Liver (tissue), 9 donors: ENCODE measurements around the gene SRRD. TPM values are rescaled to one million over a fixed set of nuclear protein-coding genes. Genes with fewer than 3 reads are reported as not detected.
A peak's percentile ranks its signal among the peaks of the same experiment; 100 is the strongest.

ENCODE experiments used
- DNase-seq: peaks from one replicate; pipeline ENCODE4 v3.0.0-alpha.2; 2017; ENCODE audit warnings: low spot score
- H3K27ac ChIP-seq, 2 donors: one replicate each; pipeline ENCODE4 v1.7.0; 2013; ENCODE audit warnings: inconsistent platforms in 2 of 2, low read length in 2 of 2, control low read depth in 1 of 2, low read depth in 1 of 2, mild to moderate bottlenecking in 1 of 2
- H3K27me3 ChIP-seq, 4 donors: one replicate each; pipeline versions ENCODE4 v1.6.1 to v1.7.0; 2013; ENCODE audit warnings: low read length in 3 of 4, inconsistent platforms in 1 of 4, mild to moderate bottlenecking in 1 of 4, moderate library complexity in 1 of 4; ENCODE audit not compliant: control insufficient read depth in 4 of 4, insufficient read depth in 4 of 4
- H3K36me3 ChIP-seq, 4 donors: one replicate each; pipeline versions ENCODE4 v1.6.1 to v1.7.0; 2013; ENCODE audit warnings: low read length in 3 of 4, mild to moderate bottlenecking in 3 of 4, low read depth in 1 of 4, moderate library complexity in 1 of 4; ENCODE audit not compliant: control insufficient read depth in 4 of 4, insufficient read depth in 3 of 4
- H3K4me1 ChIP-seq, 4 donors: one replicate each; pipeline versions ENCODE4 v1.6.1 to v1.7.0; 2013; ENCODE audit warnings: low read length in 3 of 4, mild to moderate bottlenecking in 3 of 4, moderate library complexity in 1 of 4; ENCODE audit not compliant: control insufficient read depth in 4 of 4, insufficient read depth in 4 of 4
- H3K4me3 ChIP-seq, 3 donors: one replicate each; pipeline versions ENCODE4 v1.6.1 to v1.7.0; 2013; ENCODE audit warnings: low read length in 3 of 3, control low read depth in 1 of 3, low read depth in 1 of 3, mild to moderate bottlenecking in 1 of 3
- H3K9ac ChIP-seq, 2 donors: one replicate each; pipeline ENCODE4 v1.7.0; 2013; ENCODE audit warnings: low read length in 2 of 2, mild to moderate bottlenecking in 2 of 2, moderate library complexity in 2 of 2, control low read depth in 1 of 2, low read depth in 1 of 2
- H3K9me3 ChIP-seq, 4 donors: one replicate each; pipeline versions ENCODE4 v1.6.1 to v1.7.0; 2013; ENCODE audit warnings: low read length in 3 of 4; ENCODE audit not compliant: control insufficient read depth in 4 of 4
- EGR1 ChIP-seq, 2 donors: IDR thresholded peaks; 2 replicates each; pipeline ENCODE4 v1.6.1; 2016 to 2018; ENCODE audit warnings: antibody characterized with exemption in 2 of 2, low read depth in 2 of 2
- FOXA1 ChIP-seq: IDR thresholded peaks from 2 replicates; pipeline ENCODE4 v1.6.1; 2016; ENCODE audit warnings: antibody characterized with exemption
- FOXA2 ChIP-seq: IDR thresholded peaks from 2 replicates; pipeline ENCODE4 v1.6.1; 2016; ENCODE audit warnings: antibody characterized with exemption
- GABPA ChIP-seq, 2 donors: IDR thresholded peaks in 1 of 2; conservative IDR thresholded peaks in 1 of 2; 2 replicates each; pipeline ENCODE4 v1.6.1; 2016; ENCODE audit warnings: antibody characterized with exemption in 2 of 2, mild to moderate bottlenecking in 1 of 2, moderate library complexity in 1 of 2
- HNF4A ChIP-seq, 2 donors: conservative IDR thresholded peaks; 2 replicates each; pipeline ENCODE4 v1.6.1; 2016; ENCODE audit warnings: antibody characterized with exemption in 2 of 2, mild to moderate bottlenecking in 2 of 2
- HNF4G ChIP-seq: IDR thresholded peaks from 2 replicates; pipeline ENCODE4 v1.6.1; 2016; ENCODE audit warnings: antibody characterized with exemption
- JUND ChIP-seq, 2 donors: IDR thresholded peaks; 2 replicates each; pipeline ENCODE4 v1.6.1; 2016; ENCODE audit warnings: antibody characterized with exemption in 2 of 2
- RAD21 ChIP-seq, 2 donors: IDR thresholded peaks; 2 replicates each; pipeline ENCODE4 v1.6.1; 2016; ENCODE audit warnings: antibody characterized with exemption in 2 of 2, mild to moderate bottlenecking in 2 of 2
- RXRA ChIP-seq, 2 donors: IDR thresholded peaks; 2 replicates each; pipeline ENCODE4 v1.6.1; 2017 to 2018; ENCODE audit warnings: antibody characterized with exemption in 2 of 2, mild to moderate bottlenecking in 1 of 2
- WGBS: extraction: QIAGEN DNeasy Blood & Tissue Kit; methylation state at CpG from one replicate; pipeline ENCODE4 v1.1.7; 2013; 5-methylcytosine and 5-hydroxymethylcytosine counted together
- polyA plus RNA-seq, 2 donors: library from polyadenylated mRNA; stranded (reverse) in 1 of 2; unstranded in 1 of 2; fragments of 200-250 nt in 1 of 2; fragments of >200 nt in 1 of 2; fragmentation: Nextera tagmentation in 1 of 2; extraction: Ambion mirVana in 1 of 2; gene quantifications; one replicate each; pipeline versions ENCODE4 v1.2.1 to v1.2.3, GENCODE V29; 2013 to 2015
- total RNA-seq, 2 donors: library from RNA; depleted of rRNA; stranded (reverse); fragments of >200 nt; gene quantifications; one replicate each; pipeline ENCODE4 v1.2.3, GENCODE V29; 2014
- TF ChIP-seq, protein P1 (sequence below): IDR thresholded peaks from 2 replicates; pipeline ENCODE4 v1.6.1; 2016; ENCODE audit warnings: antibody characterized with exemption
- TF ChIP-seq, protein P2 (sequence below): IDR thresholded peaks from 2 replicates; pipeline ENCODE4 v1.6.1; 2016; ENCODE audit warnings: antibody characterized with exemption, mild to moderate bottlenecking
- TF ChIP-seq, protein P3 (sequence below): fragments of 150-350 bp; IDR thresholded peaks from 2 replicates; pipeline ENCODE4 v1.5.1; 2017; ENCODE audit warnings: improper control_type of control experiment, low read depth, low read length; ENCODE audit not compliant: missing input control
- TF ChIP-seq, protein P4 (sequence below): IDR thresholded peaks from 2 replicates; pipeline ENCODE4 v1.6.1; 2016; ENCODE audit warnings: antibody characterized with exemption
- donor health status: healthy.
- donor health status: healthy.
- donor health status: healthy.
- donor health status: healthy.
- donor health status: healthy.

SRRD gene
- total and polyA plus RNA-seq, 4 donors, result 8.7 to 18.6 (median 13.6) TPM

DNA sequence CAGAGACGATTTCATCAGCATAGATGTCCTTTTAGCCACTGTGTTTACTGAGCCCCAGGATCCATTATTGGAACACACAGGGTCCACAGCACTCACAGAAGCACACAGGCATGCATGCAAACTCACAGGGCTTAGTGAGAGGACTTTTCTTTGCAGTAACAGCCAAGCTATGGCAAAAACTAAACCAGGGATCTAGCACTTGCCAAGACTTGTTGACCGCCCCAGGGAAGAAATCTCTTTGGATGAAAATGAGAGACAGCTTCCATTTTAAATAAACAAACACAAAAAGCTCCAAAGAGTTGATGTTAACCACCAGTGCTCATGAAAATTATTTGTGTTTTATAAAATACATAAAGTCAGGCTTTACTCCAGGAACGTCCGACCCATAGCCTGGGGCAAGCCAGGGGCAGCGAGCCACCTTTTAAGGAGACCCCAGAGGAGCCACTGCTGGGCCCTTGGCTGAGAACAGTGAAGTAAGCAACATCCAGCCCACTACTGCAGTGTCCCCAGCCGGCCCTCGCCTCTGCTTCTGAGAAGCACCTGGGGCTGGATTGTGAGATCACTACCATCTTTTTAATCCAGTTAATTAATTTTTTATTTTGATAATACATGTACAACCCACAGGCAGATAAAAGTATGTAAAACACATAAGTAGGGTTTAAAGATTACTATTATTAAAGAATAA lies 50.6 kb downstream of the SRRD start:
- peaks cover 4 to 13% (median 6%) of the 10 kb centered on the region in 4 donors for H3K4me1 ChIP-seq
- WGBS, result 85% methylated on average over 7 of the region's 7 CpGs
- H3K9me3 ChIP-seq, result no peaks in the 10 kb centered on the region
- peaks cover 0 to 43% (median 26%) of the 10 kb centered on the region in 4 donors for H3K36me3 ChIP-seq
- no peak overlapping the region for H3K9ac ChIP-seq
- TF ChIP-seq, protein P1, sequence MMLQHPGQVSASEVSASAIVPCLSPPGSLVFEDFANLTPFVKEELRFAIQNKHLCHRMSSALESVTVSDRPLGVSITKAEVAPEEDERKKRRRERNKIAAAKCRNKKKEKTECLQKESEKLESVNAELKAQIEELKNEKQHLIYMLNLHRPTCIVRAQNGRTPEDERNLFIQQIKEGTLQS, result no peak
- no peak for TF ChIP-seq GABPA (IDR thresholded peaks at IDR 0.05 in 1 of 2, conservative IDR thresholded peaks at IDR 0.05 in 1 of 2)
- TF ChIP-seq RAD21 (IDR thresholded peaks at IDR 0.05), result no peak
- TF ChIP-seq JUND (IDR thresholded peaks at IDR 0.05), result no peak
- no peak for TF ChIP-seq FOXA2
- TF ChIP-seq, protein P2, sequence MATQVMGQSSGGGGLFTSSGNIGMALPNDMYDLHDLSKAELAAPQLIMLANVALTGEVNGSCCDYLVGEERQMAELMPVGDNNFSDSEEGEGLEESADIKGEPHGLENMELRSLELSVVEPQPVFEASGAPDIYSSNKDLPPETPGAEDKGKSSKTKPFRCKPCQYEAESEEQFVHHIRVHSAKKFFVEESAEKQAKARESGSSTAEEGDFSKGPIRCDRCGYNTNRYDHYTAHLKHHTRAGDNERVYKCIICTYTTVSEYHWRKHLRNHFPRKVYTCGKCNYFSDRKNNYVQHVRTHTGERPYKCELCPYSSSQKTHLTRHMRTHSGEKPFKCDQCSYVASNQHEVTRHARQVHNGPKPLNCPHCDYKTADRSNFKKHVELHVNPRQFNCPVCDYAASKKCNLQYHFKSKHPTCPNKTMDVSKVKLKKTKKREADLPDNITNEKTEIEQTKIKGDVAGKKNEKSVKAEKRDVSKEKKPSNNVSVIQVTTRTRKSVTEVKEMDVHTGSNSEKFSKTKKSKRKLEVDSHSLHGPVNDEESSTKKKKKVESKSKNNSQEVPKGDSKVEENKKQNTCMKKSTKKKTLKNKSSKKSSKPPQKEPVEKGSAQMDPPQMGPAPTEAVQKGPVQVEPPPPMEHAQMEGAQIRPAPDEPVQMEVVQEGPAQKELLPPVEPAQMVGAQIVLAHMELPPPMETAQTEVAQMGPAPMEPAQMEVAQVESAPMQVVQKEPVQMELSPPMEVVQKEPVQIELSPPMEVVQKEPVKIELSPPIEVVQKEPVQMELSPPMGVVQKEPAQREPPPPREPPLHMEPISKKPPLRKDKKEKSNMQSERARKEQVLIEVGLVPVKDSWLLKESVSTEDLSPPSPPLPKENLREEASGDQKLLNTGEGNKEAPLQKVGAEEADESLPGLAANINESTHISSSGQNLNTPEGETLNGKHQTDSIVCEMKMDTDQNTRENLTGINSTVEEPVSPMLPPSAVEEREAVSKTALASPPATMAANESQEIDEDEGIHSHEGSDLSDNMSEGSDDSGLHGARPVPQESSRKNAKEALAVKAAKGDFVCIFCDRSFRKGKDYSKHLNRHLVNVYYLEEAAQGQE, result no peak
- TF ChIP-seq FOXA1, result no peak
- TF ChIP-seq, protein P3, sequence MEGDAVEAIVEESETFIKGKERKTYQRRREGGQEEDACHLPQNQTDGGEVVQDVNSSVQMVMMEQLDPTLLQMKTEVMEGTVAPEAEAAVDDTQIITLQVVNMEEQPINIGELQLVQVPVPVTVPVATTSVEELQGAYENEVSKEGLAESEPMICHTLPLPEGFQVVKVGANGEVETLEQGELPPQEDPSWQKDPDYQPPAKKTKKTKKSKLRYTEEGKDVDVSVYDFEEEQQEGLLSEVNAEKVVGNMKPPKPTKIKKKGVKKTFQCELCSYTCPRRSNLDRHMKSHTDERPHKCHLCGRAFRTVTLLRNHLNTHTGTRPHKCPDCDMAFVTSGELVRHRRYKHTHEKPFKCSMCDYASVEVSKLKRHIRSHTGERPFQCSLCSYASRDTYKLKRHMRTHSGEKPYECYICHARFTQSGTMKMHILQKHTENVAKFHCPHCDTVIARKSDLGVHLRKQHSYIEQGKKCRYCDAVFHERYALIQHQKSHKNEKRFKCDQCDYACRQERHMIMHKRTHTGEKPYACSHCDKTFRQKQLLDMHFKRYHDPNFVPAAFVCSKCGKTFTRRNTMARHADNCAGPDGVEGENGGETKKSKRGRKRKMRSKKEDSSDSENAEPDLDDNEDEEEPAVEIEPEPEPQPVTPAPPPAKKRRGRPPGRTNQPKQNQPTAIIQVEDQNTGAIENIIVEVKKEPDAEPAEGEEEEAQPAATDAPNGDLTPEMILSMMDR, result no peak
- no peak for TF ChIP-seq RXRA (IDR thresholded peaks at IDR 0.05)
- TF ChIP-seq, protein P4, sequence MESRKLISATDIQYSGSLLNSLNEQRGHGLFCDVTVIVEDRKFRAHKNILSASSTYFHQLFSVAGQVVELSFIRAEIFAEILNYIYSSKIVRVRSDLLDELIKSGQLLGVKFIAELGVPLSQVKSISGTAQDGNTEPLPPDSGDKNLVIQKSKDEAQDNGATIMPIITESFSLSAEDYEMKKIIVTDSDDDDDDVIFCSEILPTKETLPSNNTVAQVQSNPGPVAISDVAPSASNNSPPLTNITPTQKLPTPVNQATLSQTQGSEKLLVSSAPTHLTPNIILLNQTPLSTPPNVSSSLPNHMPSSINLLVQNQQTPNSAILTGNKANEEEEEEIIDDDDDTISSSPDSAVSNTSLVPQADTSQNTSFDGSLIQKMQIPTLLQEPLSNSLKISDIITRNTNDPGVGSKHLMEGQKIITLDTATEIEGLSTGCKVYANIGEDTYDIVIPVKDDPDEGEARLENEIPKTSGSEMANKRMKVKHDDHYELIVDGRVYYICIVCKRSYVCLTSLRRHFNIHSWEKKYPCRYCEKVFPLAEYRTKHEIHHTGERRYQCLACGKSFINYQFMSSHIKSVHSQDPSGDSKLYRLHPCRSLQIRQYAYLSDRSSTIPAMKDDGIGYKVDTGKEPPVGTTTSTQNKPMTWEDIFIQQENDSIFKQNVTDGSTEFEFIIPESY, result no peak
- no peak for TF ChIP-seq EGR1 (IDR thresholded peaks at IDR 0.05; ENCODE audit: low read depth in 2 of 2)
- no peak for TF ChIP-seq HNF4G
- TF ChIP-seq HNF4A (conservative IDR thresholded peaks at IDR 0.05), result no peak
- DNase-seq, result no peak
- H3K4me3 ChIP-seq, result no peak overlapping the region
- peak overlapping the region in 1 of 2 donors; percentile 13 for H3K27ac ChIP-seq
- H3K27me3 ChIP-seq, result no peaks in the 10 kb centered on the region
